Activated CD4-positive, CD25-positive, alpha-beta regulatory T cell (primary cell): ENCODE data around the gene KLF7.
A peak's percentile ranks its signal among the peaks of the same experiment; 100 is the strongest.

ENCODE experiments used
- DNase-seq, 4 experiments: peaks; one replicate each; lab custom pipeline; 2025; lab: John Stamatoyannopoulos, UW

The KLF7 gene

GRCh38 chr2:207148020-207148419 is 17.7 kb downstream of the KLF7 start:
- no peak for DNase-seq

- DNase-seq: no peak
Observed at GRCh38 chr2:207144173-207144785, 21.5 kb downstream of the KLF7 start.

GRCh38 chr2:207143215-207144172 is 22.3 kb downstream of the KLF7 start:
- DNase-seq: peak in 2 of 4 experiments; percentile 20 to 55

GRCh38 chr2:207142461-207142860 is 23.3 kb downstream of the KLF7 start:
- DNase-seq: no peak

- DNase-seq: no peak
Observed at GRCh38 chr2:207141386-207141785, 24.4 kb downstream of the KLF7 start.

- no peak for DNase-seq
Observed at GRCh38 chr2:207140265-207140664, 25.5 kb downstream of the KLF7 start.

- DNase-seq: no peak
Observed at GRCh38 chr2:207139552-207139951, 26.2 kb downstream of the KLF7 start.

- no peak for DNase-seq
Observed at GRCh38 chr2:207138627-207139297, 27.0 kb downstream of the KLF7 start.

GRCh38 chr2:207137596-207138337 is 28.0 kb downstream of the KLF7 start:
- DNase-seq: no peak

- no peak for DNase-seq
Observed at GRCh38 chr2:207136874-207137273, 28.9 kb downstream of the KLF7 start.

GRCh38 chr2:207135801-207136457 is 29.8 kb downstream of the KLF7 start:
- DNase-seq: no peak

- no peak for DNase-seq
Observed at GRCh38 chr2:207135340-207135739, 30.4 kb downstream of the KLF7 start.

GRCh38 chr2:207133820-207134519 is 31.8 kb downstream of the KLF7 start:
- DNase-seq: no peak

- no peak for DNase-seq
Observed at GRCh38 chr2:207133458-207133819, 32.3 kb downstream of the KLF7 start.

GRCh38 chr2:207132019-207132418 is 33.7 kb downstream of the KLF7 start:
- no peak for DNase-seq

- DNase-seq: no peak
Observed at GRCh38 chr2:207131594-207131993, 34.2 kb downstream of the KLF7 start.

GRCh38 chr2:207130958-207131521 is 34.7 kb downstream of the KLF7 start:
- no peak for DNase-seq

GRCh38 chr2:207129821-207130220 is 35.9 kb downstream of the KLF7 start:
- DNase-seq: no peak

- no peak for DNase-seq
Observed at GRCh38 chr2:207128867-207129266, 36.9 kb downstream of the KLF7 start.

- no peak for DNase-seq
Observed at GRCh38 chr2:207126724-207127308, 38.9 kb downstream of the KLF7 start.
